ENCODE results near the gene ARHGAP10. TPM values are rescaled to one million over a fixed set of nuclear protein-coding genes. Genes with fewer than 3 reads are reported as not detected.
"Not testable (repeated sequence)": the region's sequence is repeated elsewhere in the genome, so short reads cannot be mapped to it uniquely, and the experiment has no call there.

The ARHGAP10 gene
- polyA plus RNA-seq, 1 experiment, result 31.1 TPM

GRCh38 chr4:147884536-147884935 is 152.6 kb downstream of the ARHGAP10 start:
- no peaks in the 10 kb centered on the region for H3K9me3 ChIP-seq (ENCODE audit: control insufficient read depth, insufficient read depth, low read length)
- TF ChIP-seq CTCF (IDR thresholded peaks at IDR 0.05; ENCODE audit: low read depth, low read length), result no peak
- DNase-seq (ENCODE audit: low read depth, low spot score), result no peak
- POLR2A ChIA-PET, result no interaction called here
- H3K27me3 ChIP-seq (ENCODE audit: control insufficient read depth, insufficient read depth, low read length), result no peaks in the 10 kb centered on the region
- no peak overlapping the region for H3K4me3 ChIP-seq (ENCODE audit: low read depth, low read length)
- no peak overlapping the region for H3K27ac ChIP-seq (ENCODE audit: low read depth, low read length)
- CTCF ChIA-PET, result interaction anchor here (0.6 to 2.6 kb wide), 3 partner anchors 18 to 175 kb away, joined by 3 to 23 read pairs (median 3); no protein-coding TSS in a partner anchor

- H3K27me3 ChIP-seq (ENCODE audit: control insufficient read depth, insufficient read depth, low read length); DNase-seq (ENCODE audit: low read depth, low spot score); POLR2A ChIA-PET; H3K27ac ChIP-seq (ENCODE audit: low read depth, low read length); H3K4me3 ChIP-seq (ENCODE audit: low read depth, low read length); H3K9me3 ChIP-seq (ENCODE audit: control insufficient read depth, insufficient read depth, low read length): not testable (repeated sequence)
- CTCF ChIA-PET, result interaction anchor here (0.7 to 2.6 kb wide), 2 partner anchors 19 to 43 kb away, joined by 3 to 23 read pairs; no protein-coding TSS in a partner anchor
These were observed 153.3 kb downstream of the ARHGAP10 start for GRCh38 chr4:147885216-147885615.

GRCh38 chr4:147891476-147892115 is 159.7 kb downstream of the ARHGAP10 start:
- Histone ChIP-seq H3K4me3 (ENCODE audit: low read depth, low read length) (no peak overlapping the region), H3K27ac (ENCODE audit: low read depth, low read length) (no peak overlapping the region)
- CTCF ChIA-PET, result interaction anchor here (0.5 to 1.7 kb wide), 2 partner anchors 25 to 492 kb away, joined by 4 to 10 read pairs; no protein-coding TSS in a partner anchor

GRCh38 chr4:147899512-147899911 is 167.6 kb downstream of the ARHGAP10 start:
- DNase-seq (ENCODE audit: low read depth, low spot score), result no peak
- no peaks in the 10 kb centered on the region for H3K27me3 ChIP-seq (ENCODE audit: control insufficient read depth, insufficient read depth, low read length)
- H3K27ac ChIP-seq (ENCODE audit: low read depth, low read length), result no peak overlapping the region
- TF ChIP-seq CTCF (IDR thresholded peaks at IDR 0.05; ENCODE audit: low read depth, low read length), result no peak
- peaks cover 2% of the 10 kb centered on the region; the same call in 1 of the 2 replicates for H3K9me3 ChIP-seq (ENCODE audit: control insufficient read depth, insufficient read depth, low read length)
- ChIA-PET POLR2A (interaction anchor here (0.7 kb wide), 2 partner anchors 168 to 241 kb away, joined by 4 to 8 read pairs; partner anchors contain the start of gene ARHGAP10), CTCF (interaction anchor here (1.7 kb wide), 1 partner anchor 33 kb away, joined by 10 read pairs; no protein-coding TSS in a partner anchor)
- H3K4me3 ChIP-seq (ENCODE audit: low read depth, low read length), result no peak overlapping the region

More at GRCh38 chr4:147891476-147892115, 159.7 kb downstream of the ARHGAP10 start:
- no peaks in the 10 kb centered on the region for H3K27me3 ChIP-seq (ENCODE audit: control insufficient read depth, insufficient read depth, low read length)
- POLR2A ChIA-PET, result no interaction called here
- H3K9me3 ChIP-seq (ENCODE audit: control insufficient read depth, insufficient read depth, low read length), result no peaks in the 10 kb centered on the region
- no peak for DNase-seq (ENCODE audit: low read depth, low spot score)
- TF ChIP-seq CTCF (IDR thresholded peaks at IDR 0.05; ENCODE audit: low read depth, low read length), result no peak

- H3K27ac ChIP-seq (ENCODE audit: low read depth, low read length), result no peak overlapping the region
- POLR2A ChIA-PET, result no interaction called here
- no peak overlapping the region for H3K4me3 ChIP-seq (ENCODE audit: low read depth, low read length)
These were observed 169.5 kb downstream of the ARHGAP10 start for GRCh38 chr4:147901388-147901787.

More at GRCh38 chr4:147901388-147901787, 169.5 kb downstream of the ARHGAP10 start:
- Histone ChIP-seq H3K9me3 (ENCODE audit: control insufficient read depth, insufficient read depth, low read length) (peaks cover 2% of the 10 kb centered on the region; the same call in 1 of the 2 replicates), H3K27me3 (ENCODE audit: control insufficient read depth, insufficient read depth, low read length) (no peaks in the 10 kb centered on the region)
- CTCF ChIA-PET, result no interaction called here
- no peak for TF ChIP-seq CTCF (IDR thresholded peaks at IDR 0.05; ENCODE audit: low read depth, low read length)
- DNase-seq (ENCODE audit: low read depth, low spot score), result no peak
